Prostate gland (tissue), 2 donors: ENCODE results near the gene THRB.

Source experiments
- CTCF ChIP-seq, 4 experiments: fragments of 200-600 bp in 2 of 4; fragments of 450-650 bp in 2 of 4; sonication (generic) in 2 of 4; IDR thresholded peaks; 1 replicate in 3 of 4; 2 replicates in 1 of 4; pipeline ENCODE4 v1.5.1; 2016 to 2019; ENCODE audit warnings: antibody characterized with exemption in 4 of 4, mild to moderate bottlenecking in 2 of 4, moderate library complexity in 2 of 4
- POLR2A ChIP-seq: fragments of 450-650 bp; IDR thresholded peaks from one replicate; pipeline ENCODE4 v1.6.1; 2016; ENCODE audit warnings: antibody characterized with exemption, mild to moderate bottlenecking
- POLR2AphosphoS5 ChIP-seq: sonication (generic); formaldehyde crosslinking; IDR thresholded peaks from one replicate; pipeline ENCODE4 v1.6.1; 2017; ENCODE audit warnings: antibody characterized with exemption

GRCh38 chr3:24117508-24117907, 377.1 kb downstream of the THRB start:
- no peak for TF ChIP-seq CTCF (IDR thresholded peaks at IDR 0.05)
- no peak for TF ChIP-seq POLR2AphosphoS5
- TF ChIP-seq POLR2A, result no peak
